HG02885 (cell line): Measurements from ENCODE around the gene GLUD1.
"Not testable (repeated sequence)": the region's sequence is repeated elsewhere in the genome, so short reads cannot be mapped to it uniquely, and the experiment has no call there.

Source experiments
- ATAC-seq: cut with Tn5 transposase; IDR thresholded peaks from one replicate; pipeline ENCODE4 v1.9.1; 2021; ENCODE audit warnings: mild to moderate bottlenecking; ENCODE audit not compliant: unreplicated experiment, poor library complexity

GLUD1 gene

GRCh38 chr10:87007674-87008073, 87.0 kb downstream of the GLUD1 start:
- not testable (repeated sequence) for ATAC-seq

GRCh38 chr10:87007124-87007523, 87.5 kb downstream of the GLUD1 start:
- not testable (repeated sequence) for ATAC-seq

- ATAC-seq = no peak
Measured at GRCh38 chr10:87000491-87000890, 94.2 kb downstream of the GLUD1 start.
